ENCODE results near the gene PI4K2A. TPM values are rescaled to one million over a fixed set of nuclear protein-coding genes. Genes with fewer than 3 reads are reported as not detected.

PI4K2A gene
- polyA plus RNA-seq, 1 donor from 2014 or later, result 14.4 TPM

- Histone ChIP-seq H3F3A (ENCODE audit: insufficient read depth, low read length, poor library complexity, severe bottlenecking) (no peaks in the 10 kb centered on the region), H3K4me2 (ENCODE audit: low read length) (no peak overlapping the region), H3K4me3 (ENCODE audit: low read length) (no peak overlapping the region), H3K27me3 (ENCODE audit: insufficient read depth, low read depth, low read length) (no peaks in the 10 kb centered on the region), H3K36me3 (ENCODE audit: insufficient read depth, low read length) (no peaks in the 10 kb centered on the region), H3K79me2 (replicated peaks; ENCODE audit: insufficient read depth, low read length) (peaks cover 22% of the 10 kb centered on the region), H3K9me3 (ENCODE audit: low read length) (no peaks in the 10 kb centered on the region), H2AFZ (ENCODE audit: low read depth, low read length) (no peak overlapping the region), H3K9me2 (ENCODE audit: insufficient read depth, low read length) (no peaks in the 10 kb centered on the region), H3K9ac (ENCODE audit: low read length) (no peak overlapping the region), H4K20me1 (ENCODE audit: insufficient read depth) (no peaks in the 10 kb centered on the region), H3K27ac (ENCODE audit: low read length) (no peak overlapping the region)
- TF ChIP-seq SMC3 (conservative IDR thresholded peaks at IDR 0.05; ENCODE audit: poor library complexity) (no peak), MXI1 (conservative IDR thresholded peaks at IDR 0.05; ENCODE audit: poor library complexity, severe bottlenecking) (no peak), EZH2 (IDR thresholded peaks at IDR 0.05; ENCODE audit: borderline replicate concordance, insufficient read depth, low read length, poor library complexity, severe bottlenecking) (no peak), TAF1 (IDR thresholded peaks at IDR 0.05; ENCODE audit: low read depth) (no peak), RAD21 (conservative IDR thresholded peaks at IDR 0.05) (no peak), POLR2AphosphoS5 (IDR thresholded peaks at IDR 0.05) (no peak)
- TF ChIP-seq, protein P1, sequence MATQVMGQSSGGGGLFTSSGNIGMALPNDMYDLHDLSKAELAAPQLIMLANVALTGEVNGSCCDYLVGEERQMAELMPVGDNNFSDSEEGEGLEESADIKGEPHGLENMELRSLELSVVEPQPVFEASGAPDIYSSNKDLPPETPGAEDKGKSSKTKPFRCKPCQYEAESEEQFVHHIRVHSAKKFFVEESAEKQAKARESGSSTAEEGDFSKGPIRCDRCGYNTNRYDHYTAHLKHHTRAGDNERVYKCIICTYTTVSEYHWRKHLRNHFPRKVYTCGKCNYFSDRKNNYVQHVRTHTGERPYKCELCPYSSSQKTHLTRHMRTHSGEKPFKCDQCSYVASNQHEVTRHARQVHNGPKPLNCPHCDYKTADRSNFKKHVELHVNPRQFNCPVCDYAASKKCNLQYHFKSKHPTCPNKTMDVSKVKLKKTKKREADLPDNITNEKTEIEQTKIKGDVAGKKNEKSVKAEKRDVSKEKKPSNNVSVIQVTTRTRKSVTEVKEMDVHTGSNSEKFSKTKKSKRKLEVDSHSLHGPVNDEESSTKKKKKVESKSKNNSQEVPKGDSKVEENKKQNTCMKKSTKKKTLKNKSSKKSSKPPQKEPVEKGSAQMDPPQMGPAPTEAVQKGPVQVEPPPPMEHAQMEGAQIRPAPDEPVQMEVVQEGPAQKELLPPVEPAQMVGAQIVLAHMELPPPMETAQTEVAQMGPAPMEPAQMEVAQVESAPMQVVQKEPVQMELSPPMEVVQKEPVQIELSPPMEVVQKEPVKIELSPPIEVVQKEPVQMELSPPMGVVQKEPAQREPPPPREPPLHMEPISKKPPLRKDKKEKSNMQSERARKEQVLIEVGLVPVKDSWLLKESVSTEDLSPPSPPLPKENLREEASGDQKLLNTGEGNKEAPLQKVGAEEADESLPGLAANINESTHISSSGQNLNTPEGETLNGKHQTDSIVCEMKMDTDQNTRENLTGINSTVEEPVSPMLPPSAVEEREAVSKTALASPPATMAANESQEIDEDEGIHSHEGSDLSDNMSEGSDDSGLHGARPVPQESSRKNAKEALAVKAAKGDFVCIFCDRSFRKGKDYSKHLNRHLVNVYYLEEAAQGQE (IDR thresholded peaks at IDR 0.05; ENCODE audit: borderline replicate concordance), result no peak
Observed at GRCh38 chr10:97643441-97643985, 3.0 kb downstream of the PI4K2A start.

DNA sequence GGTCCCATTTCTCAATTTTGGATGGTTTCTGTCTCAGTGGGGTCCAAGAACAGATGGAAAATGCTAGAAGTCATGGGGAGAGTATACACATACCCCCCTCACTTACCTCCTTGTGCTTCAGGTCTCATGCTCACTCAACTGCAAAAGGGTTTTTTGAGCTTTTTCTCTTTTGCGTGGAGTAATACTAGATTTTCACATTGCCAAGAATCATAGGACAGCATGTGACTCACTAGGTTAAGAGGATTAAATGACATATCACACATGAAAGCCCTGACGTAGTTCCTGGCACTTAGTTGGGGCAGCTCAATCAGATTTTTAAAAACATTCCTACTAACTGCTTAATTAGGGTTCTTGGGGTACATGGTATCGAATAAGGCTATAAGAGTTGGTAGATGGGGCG, 4.5 kb downstream of the PI4K2A start:
- Histone ChIP-seq H3F3A (ENCODE audit: insufficient read depth, low read length, poor library complexity, severe bottlenecking) (no peaks in the 10 kb centered on the region), H3K79me2 (replicated peaks; ENCODE audit: insufficient read depth, low read length) (peaks cover 22% of the 10 kb centered on the region), H3K4me2 (ENCODE audit: low read length) (no peak overlapping the region), H3K4me3 (ENCODE audit: low read length) (no peak overlapping the region), H2AFZ (ENCODE audit: low read depth, low read length) (no peak overlapping the region), H4K20me1 (ENCODE audit: insufficient read depth) (no peaks in the 10 kb centered on the region), H3K36me3 (ENCODE audit: insufficient read depth, low read length) (no peaks in the 10 kb centered on the region), H3K9me3 (ENCODE audit: low read length) (no peaks in the 10 kb centered on the region), H3K27me3 (ENCODE audit: insufficient read depth, low read depth, low read length) (no peaks in the 10 kb centered on the region), H3K9ac (ENCODE audit: low read length) (no peak overlapping the region), H3K9me2 (ENCODE audit: insufficient read depth, low read length) (no peaks in the 10 kb centered on the region), H3K27ac (ENCODE audit: low read length) (no peak overlapping the region)
- TF ChIP-seq, protein P1 (IDR thresholded peaks at IDR 0.05; ENCODE audit: borderline replicate concordance), result no peak
- TF ChIP-seq POLR2AphosphoS5 (IDR thresholded peaks at IDR 0.05), result no peak

Data from neural cell (in vitro differentiated cells).